ENCODE results near the gene EEIG2. TPM values are rescaled to one million over a fixed set of nuclear protein-coding genes. Genes with fewer than 3 reads are reported as not detected.
A peak's percentile ranks its signal among the peaks of the same experiment; 100 is the strongest.

EEIG2 gene
- total RNA-seq, 1 donor from 2014 or later, result 6.1 TPM

GRCh38 chr1:108575375-108575774 lies 15.5 kb downstream of the EEIG2 start:
- TF ChIP-seq, protein P1, sequence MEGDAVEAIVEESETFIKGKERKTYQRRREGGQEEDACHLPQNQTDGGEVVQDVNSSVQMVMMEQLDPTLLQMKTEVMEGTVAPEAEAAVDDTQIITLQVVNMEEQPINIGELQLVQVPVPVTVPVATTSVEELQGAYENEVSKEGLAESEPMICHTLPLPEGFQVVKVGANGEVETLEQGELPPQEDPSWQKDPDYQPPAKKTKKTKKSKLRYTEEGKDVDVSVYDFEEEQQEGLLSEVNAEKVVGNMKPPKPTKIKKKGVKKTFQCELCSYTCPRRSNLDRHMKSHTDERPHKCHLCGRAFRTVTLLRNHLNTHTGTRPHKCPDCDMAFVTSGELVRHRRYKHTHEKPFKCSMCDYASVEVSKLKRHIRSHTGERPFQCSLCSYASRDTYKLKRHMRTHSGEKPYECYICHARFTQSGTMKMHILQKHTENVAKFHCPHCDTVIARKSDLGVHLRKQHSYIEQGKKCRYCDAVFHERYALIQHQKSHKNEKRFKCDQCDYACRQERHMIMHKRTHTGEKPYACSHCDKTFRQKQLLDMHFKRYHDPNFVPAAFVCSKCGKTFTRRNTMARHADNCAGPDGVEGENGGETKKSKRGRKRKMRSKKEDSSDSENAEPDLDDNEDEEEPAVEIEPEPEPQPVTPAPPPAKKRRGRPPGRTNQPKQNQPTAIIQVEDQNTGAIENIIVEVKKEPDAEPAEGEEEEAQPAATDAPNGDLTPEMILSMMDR (conservative IDR thresholded peaks at IDR 0.05; ENCODE audit: low read depth, low read length), result no peak
- no peak overlapping the region for H3K4me3 ChIP-seq (ENCODE audit: low read depth, low read length)
- no peak for DNase-seq (ENCODE audit: low read depth)

GRCh38 chr1:108583757-108584427 lies 24.0 kb downstream of the EEIG2 start:
- DNase-seq (ENCODE audit: low read depth), result no peak
- no peak overlapping the region for H3K4me3 ChIP-seq (ENCODE audit: low read depth, low read length)
- TF ChIP-seq, protein P1 (conservative IDR thresholded peaks at IDR 0.05; ENCODE audit: low read depth, low read length), result no peak

- DNase-seq (ENCODE audit: low read depth), result no peak
- H3K4me3 ChIP-seq (ENCODE audit: low read depth, low read length), result no peak overlapping the region
- TF ChIP-seq, protein P1 (conservative IDR thresholded peaks at IDR 0.05; ENCODE audit: low read depth, low read length), result no peak
These were observed 24.5 kb downstream of the EEIG2 start for GRCh38 chr1:108584428-108584856.

DNA sequence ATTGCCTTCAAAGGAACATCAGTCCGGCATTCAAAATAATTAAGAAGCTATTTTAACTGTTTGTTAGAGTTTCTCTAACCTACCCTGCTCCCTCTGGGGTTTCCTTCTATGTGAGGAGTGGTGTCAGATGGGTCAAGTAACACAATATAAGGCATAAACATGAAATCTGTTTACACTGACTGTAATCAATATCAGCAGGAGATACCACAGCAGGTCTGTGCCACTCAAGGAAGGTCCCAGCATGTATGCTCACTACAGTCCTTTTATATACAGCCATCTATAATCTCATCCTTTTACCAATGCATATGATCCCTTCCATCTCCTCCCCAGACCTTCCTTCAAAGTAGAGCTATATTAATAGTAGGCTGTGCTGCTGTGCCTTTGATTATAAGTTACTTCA lies 25.4 kb downstream of the EEIG2 start:
- TF ChIP-seq, protein P1 (conservative IDR thresholded peaks at IDR 0.05; ENCODE audit: low read depth, low read length), result no peak
- DNase-seq (ENCODE audit: low read depth), result no peak
- no peak overlapping the region for H3K4me3 ChIP-seq (ENCODE audit: low read depth, low read length)

DNA sequence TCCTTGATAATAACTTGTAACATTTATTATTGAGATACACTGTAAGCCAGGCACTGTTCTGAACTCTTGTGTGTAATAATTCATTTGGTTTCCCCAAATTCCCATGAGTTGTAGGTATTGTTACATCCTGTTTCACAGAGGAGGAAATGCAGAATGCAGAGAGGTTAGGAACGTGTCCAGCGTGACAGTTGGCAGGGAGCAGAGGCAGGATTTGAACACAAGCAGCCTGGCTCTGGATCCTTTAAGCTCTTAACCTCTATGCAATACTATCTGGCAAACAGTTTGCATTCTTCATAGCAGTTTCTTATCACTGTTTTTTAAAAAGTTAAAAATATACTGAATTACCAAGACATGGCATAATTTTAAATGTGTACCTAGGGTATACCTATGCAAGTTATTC lies 30.5 kb downstream of the EEIG2 start:
- DNase-seq (ENCODE audit: low read depth), result no peak
- no peak overlapping the region for H3K4me3 ChIP-seq (ENCODE audit: low read depth, low read length)
- TF ChIP-seq, protein P1 (conservative IDR thresholded peaks at IDR 0.05; ENCODE audit: low read depth, low read length), result no peak

DNA sequence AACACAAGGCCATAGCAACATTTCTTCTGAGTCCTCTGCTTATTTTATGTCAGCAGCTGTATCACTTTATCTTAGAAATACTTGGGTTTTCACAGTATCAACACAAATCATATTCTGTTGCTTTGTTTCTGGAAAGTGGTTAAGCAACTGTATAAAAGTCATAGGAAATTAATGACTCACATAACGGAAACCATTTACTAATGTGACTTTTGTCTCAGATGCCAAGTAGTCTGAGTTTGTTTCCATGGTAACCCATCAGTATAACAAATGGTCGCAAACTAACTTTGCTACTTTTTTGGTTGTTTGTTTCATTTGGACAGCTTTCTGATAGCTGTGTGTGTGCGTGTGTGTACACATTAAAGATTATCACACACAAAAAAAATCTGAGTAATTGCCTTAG lies 31.1 kb downstream of the EEIG2 start:
- peak; percentile 27 for DNase-seq (ENCODE audit: low read depth)
- no peak overlapping the region for H3K4me3 ChIP-seq (ENCODE audit: low read depth, low read length)
- TF ChIP-seq, protein P1 (conservative IDR thresholded peaks at IDR 0.05; ENCODE audit: low read depth, low read length), result no peak

GRCh38 chr1:108591466-108591865 lies 31.6 kb downstream of the EEIG2 start:
- no peak for DNase-seq (ENCODE audit: low read depth)
- TF ChIP-seq, protein P1 (conservative IDR thresholded peaks at IDR 0.05; ENCODE audit: low read depth, low read length), result no peak
- no peak overlapping the region for H3K4me3 ChIP-seq (ENCODE audit: low read depth, low read length)
